HepG2 (cell line): ENCODE data around the gene VPS13D. TPM values are rescaled to one million over a fixed set of nuclear protein-coding genes. Genes with fewer than 3 reads are reported as not detected.

Experiments
- ATAC-seq: fragments of 200-7000 bp; cut with Tn5 transposase; 3 replicates; pipeline ENCODE4 v1.9.1; 2020; ENCODE audit warnings: mild to moderate bottlenecking, moderate library complexity
- BruUV-seq: library from RNA; stranded (reverse); fragments of 400-500 nt; replicated peaks from 2 replicates; lab custom pipeline; 2021; lab: Mats Ljungman, UMichigan
- CTCF ChIA-PET: fragments of 300-600 bp; formaldehyde crosslinking; extraction: SDS; loops from one replicate; lab custom pipeline; 2021; ENCODE audit warnings: low total read pairs, inconsistent platforms, low intra/inter-chr PET ratio; lab: Yijun Ruan, JAX
- POLR2A ChIA-PET: fragments of 350-600 bp; sonication (Branson Sonifier 250); formaldehyde crosslinking; loops from one replicate; lab custom pipeline; 2020; ENCODE audit warnings: antibody characterized with exemption, inconsistent platforms; lab: Yijun Ruan, JAX
- DNase-seq: peaks from one replicate; pipeline ENCODE4 v3.0.0-alpha.2; 2015; ENCODE audit warnings: low spot score
- FAIRE-seq: peaks from 3 replicates; lab custom pipeline; 2011; peaks lifted over from hg19 to GRCh38; lab: Jason Lieb, UNC
- H2AFZ ChIP-seq: one replicate; pipeline ENCODE4 v1.6.1; 2011; ENCODE audit warnings: low read length, inconsistent platforms
- H3K27ac ChIP-seq: fragments of 300-600 bp; 3 replicates; pipeline ENCODE4 v1.8.0; 2011; ENCODE audit warnings: mixed run types, mild to moderate bottlenecking, mixed read lengths, low read length, inconsistent platforms; ENCODE audit not compliant: insufficient read depth; ENCODE audit errors: extremely low read length
- H3K27me3 ChIP-seq, 2 experiments: fragments of 200-600 bp in 1 of 2; 2 replicates in 1 of 2; 3 replicates in 1 of 2; pipeline versions ENCODE4 v1.6.0 to v1.8.0; 2011; ENCODE audit warnings: low read length in 2 of 2, mild to moderate bottlenecking in 2 of 2, moderate library complexity in 2 of 2, inconsistent platforms in 1 of 2; ENCODE audit not compliant: insufficient read depth in 2 of 2, control insufficient read depth in 1 of 2
- H3K36me3 ChIP-seq, 2 experiments: fragments of 200-600 bp in 1 of 2; replicated peaks in 1 of 2; 2 replicates in 1 of 2; 3 replicates in 1 of 2; pipeline versions ENCODE4 v1.5.1 to v1.8.0; 2011; ENCODE audit warnings: low read length in 2 of 2, inconsistent platforms in 1 of 2; ENCODE audit not compliant: insufficient read depth in 2 of 2, control insufficient read depth in 1 of 2
- H3K4me1 ChIP-seq: 2 replicates; pipeline ENCODE4 v1.5.1; 2012; ENCODE audit warnings: low read length, inconsistent platforms; ENCODE audit not compliant: insufficient read depth
- H3K4me2 ChIP-seq: 2 replicates; pipeline ENCODE4 v1.6.0; 2011; ENCODE audit warnings: low read depth, low read length, inconsistent platforms
- H3K4me3 ChIP-seq, 3 experiments: fragments of 200-600 bp in 1 of 3; sonication (generic), shearing (Covaris generic) in 1 of 3; replicated peaks in 1 of 3; 2 replicates each; pipeline ENCODE4 v1.5.1; 2011 to 2016; ENCODE audit warnings: low read length in 3 of 3, inconsistent platforms in 2 of 3, low read depth in 2 of 3, mild to moderate bottlenecking in 2 of 3, control low read depth in 1 of 3, mixed read lengths in 1 of 3; ENCODE audit not compliant: insufficient read depth in 1 of 3
- H3K79me2 ChIP-seq: one replicate; pipeline ENCODE4 v1.6.1; 2011; ENCODE audit warnings: low read length, inconsistent platforms; ENCODE audit not compliant: insufficient read depth
- H3K9ac ChIP-seq: 2 replicates; pipeline ENCODE4 v1.6.0; 2011; ENCODE audit warnings: mild to moderate bottlenecking, low read depth, low read length, inconsistent platforms; ENCODE audit not compliant: insufficient read depth
- H3K9me3 ChIP-seq: 2 replicates; pipeline ENCODE4 v1.5.1; 2012; ENCODE audit warnings: mild to moderate bottlenecking, low read length
- H4K20me1 ChIP-seq: 2 replicates; pipeline ENCODE4 v1.6.0; 2011; ENCODE audit warnings: inconsistent platforms, mild to moderate bottlenecking, low read length, moderate library complexity; ENCODE audit not compliant: insufficient read depth
- ARID2 ChIP-seq: sonication (generic); formaldehyde crosslinking; IDR thresholded peaks from 2 replicates; pipeline ENCODE4 v1.8.1; 2022; ENCODE audit warnings: mild to moderate bottlenecking, missing genetic modification reagents, borderline replicate concordance
- FLYWCH1 ChIP-seq: sonication (generic); formaldehyde crosslinking; IDR thresholded peaks from 2 replicates; pipeline ENCODE4 v1.8.1; 2023; ENCODE audit warnings: mild to moderate bottlenecking, missing genetic modification reagents
- FUBP1 ChIP-seq: sonication (generic); formaldehyde crosslinking; IDR thresholded peaks from 2 replicates; pipeline ENCODE4 v1.5.1; 2020; ENCODE audit warnings: missing genetic modification reagents, mild to moderate bottlenecking, borderline replicate concordance
- ZFAT ChIP-seq: sonication (generic); formaldehyde crosslinking; conservative IDR thresholded peaks from 2 replicates; pipeline ENCODE4 v1.8.1; 2023; ENCODE audit warnings: missing genetic modification reagents, inconsistent platforms
- ZFP41 ChIP-seq: sonication (generic); formaldehyde crosslinking; IDR thresholded peaks from 2 replicates; pipeline ENCODE4 v1.4.0; 2020; ENCODE audit warnings: mild to moderate bottlenecking, missing genetic modification reagents, borderline replicate concordance
- ZNF207 ChIP-seq: fragments of 450-650 bp; IDR thresholded peaks from 2 replicates; pipeline ENCODE4 v1.6.1; 2016; ENCODE audit warnings: antibody characterized with exemption, borderline replicate concordance
- ZNF235 ChIP-seq: sonication (generic); formaldehyde crosslinking; IDR thresholded peaks from 2 replicates; pipeline ENCODE4 v1.8.1; 2023; ENCODE audit warnings: mild to moderate bottlenecking, missing genetic modification reagents, borderline replicate concordance
- WGBS: methylation state at CpG from one replicate; pipeline ENCODE4 v1.1.6; 2017; ENCODE audit warnings: low lambda C conversion rate; 5-methylcytosine and 5-hydroxymethylcytosine counted together
- in situ Hi-C: cut with HindIII; loops from 2 replicates; pipeline ENCODE4 v1.10.0; 2017; ENCODE audit warnings: low pct_unique_long_range_greater_than_20kb; ENCODE audit not compliant: extremely low pct_ligation_motif_present
- intact Hi-C: fragments of 100-400 bp; cut with micrococcal nuclease; formaldehyde crosslinking; loops from one replicate; pipeline ENCODE4 v1.10.0; 2022; ENCODE audit not compliant: unreplicated experiment
- polyA plus RNA-seq, 8 experiments: library from polyadenylated mRNA; depleted of rRNA in 3 of 8; stranded (reverse) in 7 of 8; unstranded in 1 of 8; fragments of >200 nt; fragmentation: Illumina TruSeq in 4 of 8; extraction: Trizol in 4 of 8; gene quantifications; 2 replicates each; pipeline versions ENCODE4 v1.2.1 to v1.2.3, GENCODE V29; 2011 to 2016; ENCODE audit warnings: low read depth in 4 of 8, missing spikeins in 1 of 8, mixed read lengths in 1 of 8; ENCODE audit not compliant: insufficient read depth in 1 of 8
- total RNA-seq, 5 experiments: library from RNA; depleted of rRNA; stranded (reverse); fragments of >200 nt; fragmentation: Illumina TruSeq; extraction: Trizol; gene quantifications; 2 replicates each; pipeline ENCODE4 v1.2.3, GENCODE V29; 2016; ENCODE audit warnings: low read depth in 1 of 5
- TF ChIP-seq, protein P1 (sequence below): sonication (generic); formaldehyde crosslinking; IDR thresholded peaks from 2 replicates; pipeline ENCODE4 v1.5.0; 2020; ENCODE audit warnings: missing genetic modification reagents

The VPS13D gene
- total and polyA plus RNA-seq, 2 of the 13 experiments (the other 11 are each of a cell fraction or from before 2014, with no cell fraction given) = 8.6 to 13.9 TPM

- Histone ChIP-seq H3K36me3 (no peaks in the 10 kb centered on the region), H3K27me3 (peaks cover 2 to 19% of the 10 kb centered on the region in 2 experiments; a peak in 2 of 5 replicates), H3K4me1 (peaks cover 62% of the 10 kb centered on the region), H4K20me1 (no peaks in the 10 kb centered on the region), H2AFZ (no peak overlapping the region), H3K9me3 (no peaks in the 10 kb centered on the region), H3K27ac (no peak overlapping the region), H3K79me2 (no peaks in the 10 kb centered on the region), H3K4me3 (no peak overlapping the region), H3K9ac (no peak overlapping the region), H3K4me2 (no peak overlapping the region)
- TF ChIP-seq ARID2 (no peak), ZFP41 (no peak), FUBP1 (no peak), ZNF235 (CRISPR knock-in tag) (no peak), ZNF207 (no peak), FLYWCH1 (CRISPR knock-in tag) (no peak), ZFAT (no peak)
- TF ChIP-seq, protein P1, sequence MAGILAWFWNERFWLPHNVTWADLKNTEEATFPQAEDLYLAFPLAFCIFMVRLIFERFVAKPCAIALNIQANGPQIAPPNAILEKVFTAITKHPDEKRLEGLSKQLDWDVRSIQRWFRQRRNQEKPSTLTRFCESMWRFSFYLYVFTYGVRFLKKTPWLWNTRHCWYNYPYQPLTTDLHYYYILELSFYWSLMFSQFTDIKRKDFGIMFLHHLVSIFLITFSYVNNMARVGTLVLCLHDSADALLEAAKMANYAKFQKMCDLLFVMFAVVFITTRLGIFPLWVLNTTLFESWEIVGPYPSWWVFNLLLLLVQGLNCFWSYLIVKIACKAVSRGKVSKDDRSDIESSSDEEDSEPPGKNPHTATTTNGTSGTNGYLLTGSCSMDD (CRISPR knock-in tag) = no peak
- ATAC-seq (no peak), DNase-seq (no peak), FAIRE-seq (no peak)
- ChIA-PET CTCF (no interaction called here), POLR2A (interaction anchor here (0.7 to 6.3 kb wide), 5 partner anchors 12 to 77 kb away, joined by 3 to 50 read pairs (median 7); no protein-coding TSS in a partner anchor)
- in situ Hi-C loops = no loop called here
- WGBS = 71% methylated on average over 9 of the region's 9 CpGs
- BruUV-seq = no TSS peak
- intact Hi-C loops = no loop called here
Observed at GRCh38 chr1:12542138-12542465, 312.3 kb downstream of the VPS13D start.
